Neural progenitor cell (in vitro differentiated cells): Measurements from ENCODE around the gene ARHGAP22. TPM values are rescaled to one million over a fixed set of nuclear protein-coding genes. Genes with fewer than 3 reads are reported as not detected.

Experiments used
- DNase-seq: peaks from one replicate; pipeline ENCODE4 v3.0.0-alpha.2; 2016; ENCODE audit warnings: low spot score
- H2AFZ ChIP-seq: fragments of 200-600 bp; sonication (generic); replicated peaks from 2 replicates; pipeline ENCODE4 v1.6.1; 2016; ENCODE audit warnings: antibody characterized with exemption
- H3F3A ChIP-seq: fragments of 200-600 bp; sonication (generic); 2 replicates; pipeline ENCODE4 v1.6.1; 2016; ENCODE audit warnings: antibody characterized with exemption, low read depth
- H3K27ac ChIP-seq: fragments of 200-600 bp; sonication (generic); 2 replicates; pipeline ENCODE4 v1.5.1; 2016; ENCODE audit warnings: mild to moderate bottlenecking
- H3K27me3 ChIP-seq: fragments of 200-600 bp; sonication (generic); 2 replicates; pipeline ENCODE4 v1.6.1; 2016; ENCODE audit warnings: mild to moderate bottlenecking, moderate library complexity
- H3K36me3 ChIP-seq: fragments of 200-600 bp; sonication (generic); 2 replicates; pipeline ENCODE4 v1.5.1; 2016
- H3K4me1 ChIP-seq: fragments of 200-600 bp; sonication (generic); 2 replicates; pipeline ENCODE4 v1.6.1; 2016; ENCODE audit warnings: mixed run types
- H3K4me2 ChIP-seq: fragments of 200-600 bp; sonication (generic); 2 replicates; pipeline ENCODE4 v1.6.1; 2016
- H3K4me3 ChIP-seq: fragments of 200-600 bp; sonication (generic); 2 replicates; pipeline ENCODE4 v1.5.1; 2016
- H3K79me2 ChIP-seq: fragments of 200-600 bp; sonication (generic); 2 replicates; pipeline ENCODE4 v1.6.1; 2016; ENCODE audit warnings: low read depth
- H3K9ac ChIP-seq: fragments of 200-600 bp; sonication (generic); 2 replicates; pipeline ENCODE4 v1.6.1; 2016
- H3K9me3 ChIP-seq: fragments of 200-600 bp; sonication (generic); 2 replicates; pipeline ENCODE4 v1.5.1; 2016; ENCODE audit warnings: low read depth
- H4K20me1 ChIP-seq: fragments of 200-600 bp; sonication (generic); 2 replicates; pipeline ENCODE4 v1.6.1; 2016; ENCODE audit warnings: low read depth
- H3K27ac Mint-ChIP-seq: 3 replicates; pipeline ENCODE4 v1.8.0; 2021; ENCODE audit warnings: mixed read lengths
- H3K27me3 Mint-ChIP-seq: 2 replicates; pipeline ENCODE4 v1.8.0; 2022; ENCODE audit warnings: low read depth, mild to moderate bottlenecking, inconsistent platforms, moderate library complexity, mixed read lengths; ENCODE audit not compliant: insufficient read depth
- H3K36me3 Mint-ChIP-seq: 3 replicates; pipeline ENCODE4 v1.8.0; 2021; ENCODE audit warnings: mixed read lengths
- H3K4me1 Mint-ChIP-seq: 3 replicates; pipeline ENCODE4 v1.8.0; 2021; ENCODE audit warnings: mixed read lengths
- H3K4me3 Mint-ChIP-seq: 3 replicates; pipeline ENCODE4 v1.8.0; 2021; ENCODE audit warnings: mild to moderate bottlenecking, moderate library complexity, mixed read lengths
- H3K9me3 Mint-ChIP-seq: 3 replicates; pipeline ENCODE4 v1.8.0; 2020; ENCODE audit warnings: mixed read lengths
- EZH2 ChIP-seq: fragments of 200-600 bp; sonication (generic); IDR thresholded peaks from 2 replicates; pipeline ENCODE4 v1.6.1; 2017; ENCODE audit warnings: antibody characterized with exemption, mild to moderate bottlenecking, moderate library complexity
- EZH2phosphoT487 ChIP-seq: fragments of 200-600 bp; sonication (generic); IDR thresholded peaks from 2 replicates; pipeline ENCODE4 v1.6.1; 2017; ENCODE audit warnings: antibody characterized with exemption
- total RNA-seq: library from RNA; depleted of rRNA; stranded (reverse); fragments of >200 nt; gene quantifications from 2 replicates; pipeline ENCODE4 v1.2.3, GENCODE V29; 2015; ENCODE audit warnings: low replicate concordance
- TF ChIP-seq, protein P1 (sequence below): fragments of 200-600 bp; sonication (generic); IDR thresholded peaks from 2 replicates; pipeline ENCODE4 v1.5.1; 2017; ENCODE audit warnings: antibody characterized with exemption, mild to moderate bottlenecking

ARHGAP22 gene
- total RNA-seq, 1 donor from 2014 or later: 1.7 TPM

DNA sequence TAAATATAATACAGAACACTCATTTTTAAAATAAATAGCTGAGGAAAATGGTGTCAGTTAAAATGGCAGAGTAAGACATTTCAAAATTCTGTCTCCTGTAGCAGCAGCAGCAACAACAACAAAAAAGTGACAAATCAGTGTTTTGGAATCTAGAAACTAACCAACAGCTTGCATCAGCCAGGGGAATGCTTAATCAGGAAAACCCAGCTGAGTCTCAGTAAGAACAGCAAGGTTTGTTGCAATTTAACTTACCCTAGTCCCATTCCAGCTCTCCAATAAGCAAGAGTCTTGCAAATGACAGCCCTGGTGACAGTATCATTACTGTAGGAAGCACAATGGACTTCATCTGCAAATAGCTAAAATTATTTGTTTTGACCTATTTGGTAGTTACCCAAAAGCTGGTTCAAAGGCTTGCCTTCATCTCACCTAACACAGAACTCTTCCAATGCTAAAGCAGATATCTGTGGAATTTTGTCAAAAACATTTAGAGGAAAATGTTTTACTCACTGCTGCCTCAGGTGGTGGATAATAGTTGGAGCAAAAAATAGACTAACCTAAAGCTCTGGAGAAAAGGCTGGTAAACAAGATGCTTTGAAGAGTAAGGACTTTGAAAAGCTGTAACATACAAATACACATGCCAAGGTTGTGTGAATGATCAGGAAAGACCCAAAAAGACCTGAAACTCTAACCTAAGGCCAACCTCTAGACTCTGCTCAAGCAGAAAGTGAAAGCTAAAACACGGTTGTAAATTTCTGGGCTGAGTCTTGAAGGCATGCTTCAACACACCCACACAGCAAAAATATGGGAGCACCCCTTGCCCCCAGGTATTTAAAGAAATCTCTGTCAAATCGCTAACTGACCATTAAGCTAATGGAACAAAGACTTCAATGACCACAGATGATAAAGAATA, 9.9 kb upstream of the ARHGAP22 start:
- Mint-ChIP-seq H3K27ac (no peak overlapping the region), H3K4me3 (no peak overlapping the region), H3K9me3 (peaks cover 8% of the 10 kb centered on the region), H3K36me3 (no peaks in the 10 kb centered on the region), H3K27me3 (peaks cover 6% of the 10 kb centered on the region), H3K4me1 (no peaks in the 10 kb centered on the region)
- Histone ChIP-seq H3K9me3 (no peaks in the 10 kb centered on the region), H4K20me1 (no peaks in the 10 kb centered on the region), H3K27me3 (no peaks in the 10 kb centered on the region), H3K27ac (no peak overlapping the region), H3K4me3 (no peak overlapping the region), H3K9ac (no peak overlapping the region), H3K79me2 (no peaks in the 10 kb centered on the region), H3K4me1 (peaks cover 4% of the 10 kb centered on the region), H3K4me2 (no peak overlapping the region), H3F3A (no peaks in the 10 kb centered on the region), H3K36me3 (no peaks in the 10 kb centered on the region), H2AFZ (no peak overlapping the region)
- no peak for DNase-seq
- TF ChIP-seq EZH2 (no peak), EZH2phosphoT487 (no peak)
- TF ChIP-seq, protein P1, sequence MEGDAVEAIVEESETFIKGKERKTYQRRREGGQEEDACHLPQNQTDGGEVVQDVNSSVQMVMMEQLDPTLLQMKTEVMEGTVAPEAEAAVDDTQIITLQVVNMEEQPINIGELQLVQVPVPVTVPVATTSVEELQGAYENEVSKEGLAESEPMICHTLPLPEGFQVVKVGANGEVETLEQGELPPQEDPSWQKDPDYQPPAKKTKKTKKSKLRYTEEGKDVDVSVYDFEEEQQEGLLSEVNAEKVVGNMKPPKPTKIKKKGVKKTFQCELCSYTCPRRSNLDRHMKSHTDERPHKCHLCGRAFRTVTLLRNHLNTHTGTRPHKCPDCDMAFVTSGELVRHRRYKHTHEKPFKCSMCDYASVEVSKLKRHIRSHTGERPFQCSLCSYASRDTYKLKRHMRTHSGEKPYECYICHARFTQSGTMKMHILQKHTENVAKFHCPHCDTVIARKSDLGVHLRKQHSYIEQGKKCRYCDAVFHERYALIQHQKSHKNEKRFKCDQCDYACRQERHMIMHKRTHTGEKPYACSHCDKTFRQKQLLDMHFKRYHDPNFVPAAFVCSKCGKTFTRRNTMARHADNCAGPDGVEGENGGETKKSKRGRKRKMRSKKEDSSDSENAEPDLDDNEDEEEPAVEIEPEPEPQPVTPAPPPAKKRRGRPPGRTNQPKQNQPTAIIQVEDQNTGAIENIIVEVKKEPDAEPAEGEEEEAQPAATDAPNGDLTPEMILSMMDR: peak; percentile 39

DNA sequence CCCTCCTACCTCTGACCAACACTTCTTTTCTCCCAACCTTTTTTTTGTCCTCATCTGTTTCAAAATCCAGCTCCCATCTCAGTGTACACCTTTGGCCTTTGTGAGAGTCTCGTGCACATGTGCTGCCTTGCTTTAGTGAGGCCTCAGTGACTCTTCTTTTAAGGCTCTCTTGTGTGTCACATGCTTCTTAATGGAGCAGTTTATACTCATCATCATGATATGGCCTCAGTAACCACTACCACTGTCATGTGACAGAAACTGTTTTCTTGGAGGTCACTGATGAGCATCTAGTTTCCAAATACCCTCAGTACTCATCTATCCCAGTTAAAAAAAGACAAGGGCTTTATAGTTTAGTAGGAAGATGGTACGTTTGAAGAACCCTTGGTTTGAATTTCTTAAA, 8.1 kb upstream of the ARHGAP22 start:
- Histone ChIP-seq H3K4me3 (no peak overlapping the region), H3K36me3 (no peaks in the 10 kb centered on the region), H2AFZ (no peak overlapping the region), H3K9me3 (no peaks in the 10 kb centered on the region), H3K27ac (no peak overlapping the region), H3K79me2 (no peaks in the 10 kb centered on the region), H3K27me3 (no peaks in the 10 kb centered on the region), H3K4me1 (peaks cover 4% of the 10 kb centered on the region), H3K4me2 (no peak overlapping the region), H3F3A (no peaks in the 10 kb centered on the region), H3K9ac (no peak overlapping the region), H4K20me1 (no peaks in the 10 kb centered on the region)
- Mint-ChIP-seq H3K4me3 (no peak overlapping the region), H3K9me3 (peaks cover 8% of the 10 kb centered on the region), H3K27ac (no peak overlapping the region), H3K27me3 (peaks cover 11% of the 10 kb centered on the region), H3K36me3 (no peaks in the 10 kb centered on the region), H3K4me1 (no peaks in the 10 kb centered on the region)
- TF ChIP-seq EZH2phosphoT487: no peak
- TF ChIP-seq, protein P1: no peak
- TF ChIP-seq EZH2: no peak
- no peak for DNase-seq

DNA sequence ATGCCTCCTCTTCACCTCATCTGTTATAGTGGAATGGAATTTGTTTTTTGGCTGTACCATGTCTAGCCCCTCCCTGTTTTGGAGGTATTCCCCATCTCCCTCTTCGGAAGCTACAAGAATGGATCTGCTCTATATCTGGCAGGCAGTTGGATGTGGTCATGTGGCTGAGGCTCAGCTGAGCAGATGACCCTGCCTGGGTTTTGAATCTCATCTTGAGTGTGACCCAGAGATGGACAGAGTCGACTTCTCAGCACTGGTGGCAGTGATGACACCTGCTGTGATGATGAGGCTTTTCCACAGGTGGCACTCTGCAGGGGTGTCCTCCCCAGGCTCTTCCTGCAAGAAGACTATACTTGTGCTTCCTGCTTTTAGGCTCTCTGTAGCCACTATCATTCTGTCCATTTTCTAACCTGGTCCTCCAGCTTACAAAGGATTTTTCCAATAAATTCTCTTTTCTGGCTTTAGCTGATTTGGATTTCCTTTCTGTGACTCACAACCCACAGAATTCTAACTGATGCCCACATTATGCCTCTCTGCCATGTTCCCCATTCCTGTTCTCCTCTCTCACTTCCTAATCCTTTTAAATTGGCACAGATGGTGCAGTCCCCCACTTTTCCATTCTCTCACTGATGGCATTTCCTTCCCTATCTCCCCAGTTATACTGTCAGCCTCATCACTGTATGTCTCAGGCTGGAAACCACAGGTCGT, 7.5 kb upstream of the ARHGAP22 start:
- Mint-ChIP-seq H3K4me1 (no peaks in the 10 kb centered on the region), H3K36me3 (no peaks in the 10 kb centered on the region), H3K27ac (peak overlapping the region; percentile 68), H3K9me3 (peaks cover 8% of the 10 kb centered on the region), H3K27me3 (peaks cover 11% of the 10 kb centered on the region), H3K4me3 (no peak overlapping the region)
- Histone ChIP-seq H3K4me1 (peaks cover 4% of the 10 kb centered on the region), H3K79me2 (no peaks in the 10 kb centered on the region), H3K36me3 (no peaks in the 10 kb centered on the region), H3K4me2 (no peak overlapping the region), H2AFZ (no peak overlapping the region), H3F3A (no peaks in the 10 kb centered on the region), H3K9me3 (no peaks in the 10 kb centered on the region), H3K27ac (no peak overlapping the region), H3K27me3 (no peaks in the 10 kb centered on the region), H4K20me1 (no peaks in the 10 kb centered on the region), H3K9ac (no peak overlapping the region), H3K4me3 (no peak overlapping the region)
- no peak for TF ChIP-seq EZH2
- TF ChIP-seq, protein P1: no peak
- TF ChIP-seq EZH2phosphoT487: no peak
- DNase-seq: no peak
